K562 (cell line): ENCODE measurements around the gene PI4K2B. TPM values are rescaled to one million over a fixed set of nuclear protein-coding genes. Genes with fewer than 3 reads are reported as not detected.

Experiments
- CCNT2 ChIP-seq: IDR thresholded peaks from 2 replicates; pipeline ENCODE4 v1.6.1; 2011; ENCODE audit warnings: borderline replicate concordance, low read depth, mild to moderate bottlenecking, moderate library complexity, mixed read lengths, low read length; ENCODE audit not compliant: insufficient read length; ENCODE audit errors: extremely low read depth
- CTCF ChIP-seq, 3 experiments: IDR thresholded peaks in 2 of 3; conservative IDR thresholded peaks in 1 of 3; 2 replicates each; pipeline ENCODE4 v1.5.1; 2011 to 2012; ENCODE audit warnings: low read length in 3 of 3, mild to moderate bottlenecking in 3 of 3, control low read depth in 2 of 3, improper control_type of control experiment in 1 of 3, inconsistent platforms in 1 of 3, low read depth in 1 of 3, mixed read lengths in 1 of 3, moderate library complexity in 1 of 3; ENCODE audit not compliant: insufficient read depth in 2 of 3
- FOXK2 ChIP-seq, 2 experiments: fragments of 450-650 bp; IDR thresholded peaks in 1 of 2; conservative IDR thresholded peaks in 1 of 2; 2 replicates each; pipeline ENCODE4 v1.6.1; 2016; ENCODE audit warnings: low read depth in 2 of 2, mild to moderate bottlenecking in 1 of 2
- HMGN3 ChIP-seq: IDR thresholded peaks from 2 replicates; pipeline ENCODE4 v1.6.1; 2011; ENCODE audit warnings: borderline replicate concordance, low read depth, mild to moderate bottlenecking, mixed read lengths, low read length; ENCODE audit not compliant: insufficient read length; ENCODE audit errors: extremely low read depth
- NBN ChIP-seq: fragments of 450-650 bp; IDR thresholded peaks from 2 replicates; pipeline ENCODE4 v1.6.1; 2016; ENCODE audit warnings: low read depth, mild to moderate bottlenecking
- NONO ChIP-seq, 2 experiments: fragments of 200-400 bp in 1 of 2; fragments of 450-650 bp in 1 of 2; formaldehyde crosslinking in 1 of 2; IDR thresholded peaks; 2 replicates each; pipeline ENCODE4 v1.6.1; 2017; ENCODE audit warnings: low read depth in 2 of 2, mild to moderate bottlenecking in 2 of 2, moderate library complexity in 2 of 2, low read length in 1 of 2
- NR1H2 ChIP-seq: sonication (generic); formaldehyde crosslinking; IDR thresholded peaks from 2 replicates; pipeline ENCODE4 v1.4.0; 2020; ENCODE audit warnings: mild to moderate bottlenecking, missing genetic modification reagents
- PKNOX1 ChIP-seq: fragments of 450-650 bp; IDR thresholded peaks from 2 replicates; pipeline ENCODE4 v1.6.1; 2016
- SP1 ChIP-seq: sonication (generic); formaldehyde crosslinking; IDR thresholded peaks from 2 replicates; pipeline ENCODE4 v1.8.1; 2022; ENCODE audit warnings: mild to moderate bottlenecking, missing genetic modification reagents
- TAF1 ChIP-seq: IDR thresholded peaks from 2 replicates; pipeline ENCODE4 v1.6.1; 2011; ENCODE audit warnings: mild to moderate bottlenecking, low read length, moderate library complexity; ENCODE audit not compliant: insufficient read depth, control insufficient read depth, severe bottlenecking; ENCODE audit errors: extremely low read depth
- ZNF12 ChIP-seq: sonication (generic); formaldehyde crosslinking; IDR thresholded peaks from 2 replicates; pipeline ENCODE4 v1.4.0; 2020; ENCODE audit warnings: mild to moderate bottlenecking, missing genetic modification reagents
- ZNF253 ChIP-seq: fragments of 250-450 bp; sonication (Bioruptor Pico); conservative IDR thresholded peaks from 2 replicates; pipeline ENCODE4 v1.6.1; 2021; ENCODE audit warnings: mild to moderate bottlenecking
- polyA plus RNA-seq, 8 experiments: library from polyadenylated mRNA; depleted of rRNA in 4 of 8; stranded (reverse) in 5 of 8; unstranded in 3 of 8; fragments of >200 nt; fragmentation: Nextera tagmentation in 2 of 8; fragmentation: Illumina TruSeq in 1 of 8; extraction: Ambion mirVana in 2 of 8; extraction: Trizol in 1 of 8; gene quantifications; 2 replicates each; pipeline versions ENCODE4 v1.2.1 to v1.2.3, GENCODE V29; 2011 to 2014; ENCODE audit warnings: inconsistent platforms in 1 of 8, missing spikeins in 1 of 8
- total RNA-seq, 7 experiments: library from RNA; depleted of rRNA in 6 of 7; stranded (reverse); fragments of >200 nt in 6 of 7; fragmentation: Illumina TruSeq in 2 of 7; extraction: Trizol in 2 of 7; gene quantifications; 2 replicates each; pipeline versions ENCODE4 v1.2.1 to v1.2.3, GENCODE V29; 2011 to 2021; ENCODE audit warnings: low replicate concordance in 1 of 7
- TF ChIP-seq, protein P1 (sequence below), 2 experiments: fragments of 450-650 bp; formaldehyde crosslinking in 1 of 2; IDR thresholded peaks; 2 replicates each; pipeline versions ENCODE4 v1.4.0 to v1.6.1; 2014 to 2020; ENCODE audit warnings: mild to moderate bottlenecking in 2 of 2, borderline replicate concordance in 1 of 2, low read depth in 1 of 2

The PI4K2B gene
- total and polyA plus RNA-seq, 9 of the 15 experiments (the other 6 are each of a cell fraction or from before 2014, with no cell fraction given): 4.5 to 21.4 (median 16.5) TPM

GRCh38 chr4:25234390-25235370 is 847 bp downstream of the PI4K2B start (continued):
- TF ChIP-seq CTCF (IDR thresholded peaks at IDR 0.05 in 2 of 3, conservative IDR thresholded peaks at IDR 0.05 in 1 of 3; ENCODE audit: insufficient read depth in 2 of 3, low read depth in 1 of 3, low read length in 3 of 3) (peak; percentile 38 to 53 (median 49); a peak in 3 of 6 replicates), HMGN3 (peak; percentile 9), ZNF253 (no peak), CCNT2 (peak; percentile 15), TAF1 (peak; percentile 20), NONO (IDR thresholded peaks at IDR 0.05; ENCODE audit: low read depth in 2 of 2, low read length in 1 of 2) (peak in 1 of 2 experiments; percentile 37; a peak in 1 of 4 replicates), NR1H2 (CRISPR knock-in tag) (peak; percentile 68; the same call in 1 of the 2 replicates), NBN (0 out of 2 replicates have a peak, but pooled peaks have one; percentile 55), FOXK2 (conservative IDR thresholded peaks at IDR 0.05 in 1 of 2, IDR thresholded peaks at IDR 0.05 in 1 of 2; ENCODE audit: low read depth in 2 of 2) (0 out of 4 replicates have a peak, but pooled peaks have one; percentile 21 to 37), SP1 (CRISPR knock-in tag) (0 out of 2 replicates have a peak, but pooled peaks have one; percentile 13), ZNF12 (CRISPR knock-in tag) (peak; percentile 61; the same call in 1 of the 2 replicates), PKNOX1 (peak; percentile 93)
- TF ChIP-seq, protein P1, sequence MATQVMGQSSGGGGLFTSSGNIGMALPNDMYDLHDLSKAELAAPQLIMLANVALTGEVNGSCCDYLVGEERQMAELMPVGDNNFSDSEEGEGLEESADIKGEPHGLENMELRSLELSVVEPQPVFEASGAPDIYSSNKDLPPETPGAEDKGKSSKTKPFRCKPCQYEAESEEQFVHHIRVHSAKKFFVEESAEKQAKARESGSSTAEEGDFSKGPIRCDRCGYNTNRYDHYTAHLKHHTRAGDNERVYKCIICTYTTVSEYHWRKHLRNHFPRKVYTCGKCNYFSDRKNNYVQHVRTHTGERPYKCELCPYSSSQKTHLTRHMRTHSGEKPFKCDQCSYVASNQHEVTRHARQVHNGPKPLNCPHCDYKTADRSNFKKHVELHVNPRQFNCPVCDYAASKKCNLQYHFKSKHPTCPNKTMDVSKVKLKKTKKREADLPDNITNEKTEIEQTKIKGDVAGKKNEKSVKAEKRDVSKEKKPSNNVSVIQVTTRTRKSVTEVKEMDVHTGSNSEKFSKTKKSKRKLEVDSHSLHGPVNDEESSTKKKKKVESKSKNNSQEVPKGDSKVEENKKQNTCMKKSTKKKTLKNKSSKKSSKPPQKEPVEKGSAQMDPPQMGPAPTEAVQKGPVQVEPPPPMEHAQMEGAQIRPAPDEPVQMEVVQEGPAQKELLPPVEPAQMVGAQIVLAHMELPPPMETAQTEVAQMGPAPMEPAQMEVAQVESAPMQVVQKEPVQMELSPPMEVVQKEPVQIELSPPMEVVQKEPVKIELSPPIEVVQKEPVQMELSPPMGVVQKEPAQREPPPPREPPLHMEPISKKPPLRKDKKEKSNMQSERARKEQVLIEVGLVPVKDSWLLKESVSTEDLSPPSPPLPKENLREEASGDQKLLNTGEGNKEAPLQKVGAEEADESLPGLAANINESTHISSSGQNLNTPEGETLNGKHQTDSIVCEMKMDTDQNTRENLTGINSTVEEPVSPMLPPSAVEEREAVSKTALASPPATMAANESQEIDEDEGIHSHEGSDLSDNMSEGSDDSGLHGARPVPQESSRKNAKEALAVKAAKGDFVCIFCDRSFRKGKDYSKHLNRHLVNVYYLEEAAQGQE (IDR thresholded peaks at IDR 0.05; ENCODE audit: borderline replicate concordance): 0 out of 2 replicates have a peak, but pooled peaks have one; percentile 6
- TF ChIP-seq, protein P1 (CRISPR knock-in tag; IDR thresholded peaks at IDR 0.05; ENCODE audit: low read depth): no peak
